Mucosa of descending colon (tissue), 3 donors: ENCODE results near the gene IVNS1ABP. TPM values are rescaled to one million over a fixed set of nuclear protein-coding genes. Genes with fewer than 3 reads are reported as not detected.
"Not testable (repeated sequence)": the region's sequence is repeated elsewhere in the genome, so short reads cannot be mapped to it uniquely, and the experiment has no call there.

Experiments
- ATAC-seq: fragments of 200-7000 bp; cut with Tn5 transposase; one replicate; pipeline ENCODE4 v1.9.1; 2020; ENCODE audit warnings: mild to moderate bottlenecking, moderate library complexity
- DNase-seq, 3 donors: peaks; one replicate each; pipeline ENCODE4 v3.0.0-alpha.2; 2020
- H3K36me3 ChIP-seq: fragments of 200-600 bp; one replicate; pipeline ENCODE4 v1.8.0; 2021; ENCODE audit warnings: low read depth, mild to moderate bottlenecking
- H3K4me1 ChIP-seq: fragments of 200-600 bp; one replicate; pipeline ENCODE4 v1.8.0; 2021; ENCODE audit warnings: low read depth, mild to moderate bottlenecking
- H3K4me3 ChIP-seq: fragments of 200-600 bp; one replicate; pipeline ENCODE4 v1.8.0; 2021; ENCODE audit warnings: mild to moderate bottlenecking
- H3K9me3 ChIP-seq: fragments of 200-600 bp; one replicate; pipeline ENCODE4 v1.8.0; 2021; ENCODE audit warnings: mild to moderate bottlenecking
- intact Hi-C, 2 donors: fragments of 100-400 bp; cut with DNase I in 1 of 2; cut with micrococcal nuclease in 1 of 2; formaldehyde crosslinking; loops; one replicate each; pipeline versions ENCODE4 v1.11.0 to v1.11.1; 2022; cut with DNase I, micrococcal nuclease
- total RNA-seq, 3 donors: library from RNA; stranded (reverse); fragmentation: NEBNext Ultra II Directional in 2 of 3; extraction: Animal tissue kit (Norgen Biotek cat#: 25700) in 2 of 3; gene quantifications; one replicate each; pipeline versions ENCODE4 v1.2.1 to v1.2.4, GENCODE V29; 2021 to 2023
- TF ChIP-seq, protein P1 (sequence below): fragments of 200-600 bp; IDR thresholded peaks from one replicate; pipeline ENCODE4 v1.8.0; 2022; ENCODE audit warnings: antibody characterized with exemption, mild to moderate bottlenecking
- donor health status: DM: no; HTN: no; CAD: no; lungs with moderate emphysema.
- donor health status: DM: no; HTN: no; CAD: no.
- donor health status: DM: no; HTN: yes; CAD: no.

The IVNS1ABP gene
- total RNA-seq, 3 donors from 2014 or later, result 111 to 213 (median 138) TPM

DNA sequence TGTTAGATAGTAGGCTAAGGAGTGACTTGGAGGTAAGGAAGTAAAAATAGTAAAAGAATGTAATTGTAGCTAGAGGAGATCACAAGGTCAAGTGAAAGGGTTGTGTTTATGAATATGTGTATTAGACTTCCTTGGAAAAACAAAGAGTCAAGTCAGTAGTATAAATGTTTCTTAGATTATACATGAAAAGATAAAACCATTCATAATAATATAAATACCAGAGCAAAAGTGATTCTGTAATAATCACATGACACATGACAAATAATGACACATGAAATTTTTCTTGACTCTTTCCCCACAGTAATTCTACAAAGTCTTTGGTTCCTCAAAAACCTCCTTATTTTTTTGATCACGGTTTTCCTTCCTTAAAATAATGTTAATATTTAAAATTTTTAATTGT, 56.4 kb downstream of the IVNS1ABP start:
- Histone ChIP-seq H3K9me3 (no peaks in the 10 kb centered on the region), H3K4me3 (no peak overlapping the region), H3K36me3 (no peaks in the 10 kb centered on the region), H3K4me1 (no peaks in the 10 kb centered on the region)
- no peak for DNase-seq
- intact Hi-C loops, result no loop called here
- TF ChIP-seq, protein P1, sequence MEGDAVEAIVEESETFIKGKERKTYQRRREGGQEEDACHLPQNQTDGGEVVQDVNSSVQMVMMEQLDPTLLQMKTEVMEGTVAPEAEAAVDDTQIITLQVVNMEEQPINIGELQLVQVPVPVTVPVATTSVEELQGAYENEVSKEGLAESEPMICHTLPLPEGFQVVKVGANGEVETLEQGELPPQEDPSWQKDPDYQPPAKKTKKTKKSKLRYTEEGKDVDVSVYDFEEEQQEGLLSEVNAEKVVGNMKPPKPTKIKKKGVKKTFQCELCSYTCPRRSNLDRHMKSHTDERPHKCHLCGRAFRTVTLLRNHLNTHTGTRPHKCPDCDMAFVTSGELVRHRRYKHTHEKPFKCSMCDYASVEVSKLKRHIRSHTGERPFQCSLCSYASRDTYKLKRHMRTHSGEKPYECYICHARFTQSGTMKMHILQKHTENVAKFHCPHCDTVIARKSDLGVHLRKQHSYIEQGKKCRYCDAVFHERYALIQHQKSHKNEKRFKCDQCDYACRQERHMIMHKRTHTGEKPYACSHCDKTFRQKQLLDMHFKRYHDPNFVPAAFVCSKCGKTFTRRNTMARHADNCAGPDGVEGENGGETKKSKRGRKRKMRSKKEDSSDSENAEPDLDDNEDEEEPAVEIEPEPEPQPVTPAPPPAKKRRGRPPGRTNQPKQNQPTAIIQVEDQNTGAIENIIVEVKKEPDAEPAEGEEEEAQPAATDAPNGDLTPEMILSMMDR, result no peak
- no peak for ATAC-seq

DNA sequence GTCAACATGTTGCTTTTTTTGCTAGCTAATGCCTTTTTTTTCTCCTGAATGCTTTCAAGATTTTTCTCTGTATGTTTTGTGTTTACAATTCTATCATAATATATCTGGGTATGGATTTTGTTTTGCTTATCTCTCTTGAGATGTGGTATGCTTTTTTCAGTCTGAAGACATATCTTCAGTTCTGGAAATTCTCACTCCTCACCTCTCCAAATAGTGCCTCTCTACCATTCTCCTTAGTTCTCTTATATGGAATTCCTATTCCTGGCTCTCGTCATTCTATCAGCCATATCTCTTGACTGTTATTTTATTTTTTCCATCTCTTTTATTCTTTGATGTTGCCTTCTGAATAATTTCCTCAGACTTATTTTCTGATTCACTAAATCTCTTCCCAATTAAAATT, 58.4 kb downstream of the IVNS1ABP start:
- intact Hi-C loops, result no loop called here
- DNase-seq, result no peak
- TF ChIP-seq, protein P1, result no peak
- no peaks in the 10 kb centered on the region for H3K4me1 ChIP-seq
- H3K9me3 ChIP-seq, result no peaks in the 10 kb centered on the region
- H3K4me3 ChIP-seq, result no peak overlapping the region
- no peak for ATAC-seq
- H3K36me3 ChIP-seq, result no peaks in the 10 kb centered on the region

DNA sequence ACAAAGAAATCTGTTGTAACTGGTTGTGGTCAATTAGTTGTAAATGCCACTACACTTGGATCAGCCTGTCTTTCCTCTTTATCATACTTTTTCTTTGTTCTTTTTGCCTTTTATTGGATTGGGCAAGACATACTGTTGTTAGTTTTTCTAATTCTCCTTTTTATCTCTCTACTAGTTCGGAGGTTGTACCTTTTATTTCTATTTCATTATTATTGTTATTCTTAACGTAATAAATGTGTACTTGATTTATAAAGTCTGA, 59.2 kb downstream of the IVNS1ABP start:
- TF ChIP-seq, protein P1, result no peak
- ATAC-seq (no peak), DNase-seq (no peak)
- Histone ChIP-seq H3K4me1 (no peaks in the 10 kb centered on the region), H3K36me3 (no peaks in the 10 kb centered on the region), H3K4me3 (no peak overlapping the region), H3K9me3 (no peaks in the 10 kb centered on the region)
- intact Hi-C loops, result no loop called here

DNA sequence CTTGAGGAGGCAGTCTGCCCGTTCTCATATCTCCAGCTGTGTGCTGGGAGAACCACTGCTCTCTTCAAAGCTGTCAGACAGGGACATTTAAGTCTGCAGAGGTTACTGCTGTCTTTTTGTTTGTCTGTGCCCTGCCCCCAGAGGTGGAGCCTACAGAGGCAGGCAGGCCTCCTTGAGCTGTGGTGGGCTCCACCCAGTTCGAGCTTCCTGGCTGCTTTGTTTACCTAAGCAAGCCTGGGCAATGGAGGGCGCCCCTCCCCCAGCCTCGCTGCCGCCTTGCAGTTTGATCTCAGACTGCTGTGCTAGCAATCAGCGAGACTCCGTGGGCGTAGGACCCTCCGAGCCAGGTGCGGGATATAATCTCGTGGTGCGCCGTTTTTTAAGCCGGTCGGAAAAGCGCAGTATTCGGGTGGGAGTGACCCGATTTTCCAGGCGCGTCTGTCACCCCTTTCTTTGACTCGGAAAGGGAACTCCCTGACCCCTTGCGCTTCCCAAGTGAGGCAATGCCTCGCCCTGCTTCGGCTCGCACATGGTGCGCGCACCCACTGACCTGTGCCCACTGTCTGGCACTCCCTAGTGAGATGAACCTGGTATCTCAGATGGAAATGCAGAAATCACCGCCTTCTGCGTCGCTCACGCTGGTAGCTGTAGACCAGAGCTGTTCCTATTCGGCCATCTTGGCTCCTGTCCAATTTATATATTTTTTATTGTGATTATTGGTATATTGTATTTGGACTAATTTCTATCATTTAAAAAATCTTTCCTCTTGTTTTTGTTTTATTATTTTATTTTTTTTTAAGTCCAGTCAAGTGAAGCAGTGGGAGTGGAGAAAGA, 59.7 kb downstream of the IVNS1ABP start:
- intact Hi-C loops, H3K9me3 ChIP-seq, H3K36me3 ChIP-seq, ATAC-seq, DNase-seq, H3K4me3 ChIP-seq, H3K4me1 ChIP-seq: not testable (repeated sequence)

DNA sequence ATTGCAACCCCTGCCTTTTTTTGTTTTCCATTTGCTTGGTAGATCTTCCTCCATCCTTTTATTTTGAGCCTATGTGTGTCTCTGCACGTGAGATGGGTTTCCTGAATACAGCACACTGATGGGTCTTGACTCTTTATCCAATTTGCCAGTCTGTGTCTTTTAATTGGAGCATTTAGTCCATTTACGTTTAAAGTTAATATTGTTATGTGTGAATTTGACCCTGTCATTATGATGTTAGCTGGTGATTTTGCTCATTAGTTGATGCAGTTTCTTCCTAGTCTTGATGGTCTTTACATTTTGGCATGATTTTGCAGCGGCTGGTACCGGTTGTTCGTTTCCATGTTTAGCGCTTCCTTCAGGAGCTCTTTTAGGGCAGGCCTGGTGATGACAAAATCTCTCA, 61.4 kb downstream of the IVNS1ABP start:
- H3K4me1 ChIP-seq, H3K4me3 ChIP-seq, H3K36me3 ChIP-seq, intact Hi-C loops, ATAC-seq, DNase-seq, H3K9me3 ChIP-seq: not testable (repeated sequence)

DNA sequence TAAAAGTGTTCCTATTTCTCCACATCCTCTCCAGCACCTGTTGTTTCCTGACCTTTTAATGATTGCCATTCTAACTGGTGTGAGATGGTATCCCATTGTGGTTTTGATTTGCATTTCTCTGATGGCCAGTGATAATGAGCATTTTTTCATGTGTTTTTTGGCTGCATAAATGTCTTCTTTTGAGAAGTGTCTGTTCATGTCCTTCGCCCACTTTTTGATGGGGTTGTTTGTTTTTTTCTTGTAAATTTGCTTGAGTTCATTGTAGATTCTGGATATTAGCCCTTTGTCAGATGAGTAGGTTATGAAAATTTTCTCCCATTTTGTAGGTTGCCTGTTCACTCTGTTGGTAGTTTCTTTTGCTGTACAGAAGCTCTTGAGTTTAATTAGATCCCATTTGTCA, 64.6 kb downstream of the IVNS1ABP start:
- ATAC-seq, DNase-seq, H3K4me3 ChIP-seq, H3K9me3 ChIP-seq, H3K36me3 ChIP-seq, intact Hi-C loops, H3K4me1 ChIP-seq: not testable (repeated sequence)

DNA sequence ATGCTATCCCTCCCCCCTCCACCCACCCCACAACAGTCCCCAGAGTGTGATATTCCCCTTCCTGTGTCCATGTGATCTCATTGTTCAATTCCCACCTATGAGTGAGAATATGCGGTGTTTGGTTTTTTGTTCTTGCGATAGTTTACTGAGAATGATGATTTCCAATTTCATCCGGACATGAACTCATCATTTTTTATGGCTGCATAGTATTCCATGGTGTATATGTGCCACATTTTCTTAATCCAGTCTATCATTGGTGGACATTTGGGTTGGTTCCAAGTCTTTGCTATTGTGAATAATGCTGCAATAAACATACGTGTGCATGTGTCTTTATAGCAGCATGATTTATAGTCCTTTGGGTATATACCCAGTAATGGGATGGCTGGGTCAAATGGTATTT, 65.1 kb downstream of the IVNS1ABP start:
- intact Hi-C loops, H3K4me3 ChIP-seq, H3K9me3 ChIP-seq, H3K36me3 ChIP-seq, DNase-seq, ATAC-seq, H3K4me1 ChIP-seq: not testable (repeated sequence)

DNA sequence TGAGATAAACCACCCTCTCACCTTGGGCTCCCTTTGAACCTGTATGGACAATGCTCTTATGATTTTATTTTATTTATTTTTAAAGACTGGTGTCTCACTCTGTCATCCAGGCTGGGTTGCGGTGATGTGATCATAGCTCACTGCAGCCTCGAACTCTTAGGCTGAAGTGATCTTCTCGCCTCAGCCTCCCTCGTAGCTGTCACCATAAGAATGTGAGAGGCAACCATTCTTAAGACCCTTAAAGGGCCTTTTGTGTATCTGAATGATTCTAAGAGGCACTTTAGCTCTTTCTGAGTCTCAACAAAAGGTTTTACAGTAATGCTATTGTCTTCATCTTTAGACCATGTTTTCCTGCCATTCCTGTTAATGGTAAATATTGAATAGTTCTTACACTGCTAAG, 67.0 kb downstream of the IVNS1ABP start:
- no peak for DNase-seq
- intact Hi-C loops, result no loop called here

More for the DNA sequence above, 67.0 kb downstream of the IVNS1ABP start:
- Histone ChIP-seq H3K9me3 (no peaks in the 10 kb centered on the region), H3K4me1 (no peaks in the 10 kb centered on the region), H3K4me3 (no peak overlapping the region), H3K36me3 (no peaks in the 10 kb centered on the region)
- ATAC-seq, result no peak
- TF ChIP-seq, protein P1, result no peak
